ENCODE measurements around the gene FDXACB1.

DNA sequence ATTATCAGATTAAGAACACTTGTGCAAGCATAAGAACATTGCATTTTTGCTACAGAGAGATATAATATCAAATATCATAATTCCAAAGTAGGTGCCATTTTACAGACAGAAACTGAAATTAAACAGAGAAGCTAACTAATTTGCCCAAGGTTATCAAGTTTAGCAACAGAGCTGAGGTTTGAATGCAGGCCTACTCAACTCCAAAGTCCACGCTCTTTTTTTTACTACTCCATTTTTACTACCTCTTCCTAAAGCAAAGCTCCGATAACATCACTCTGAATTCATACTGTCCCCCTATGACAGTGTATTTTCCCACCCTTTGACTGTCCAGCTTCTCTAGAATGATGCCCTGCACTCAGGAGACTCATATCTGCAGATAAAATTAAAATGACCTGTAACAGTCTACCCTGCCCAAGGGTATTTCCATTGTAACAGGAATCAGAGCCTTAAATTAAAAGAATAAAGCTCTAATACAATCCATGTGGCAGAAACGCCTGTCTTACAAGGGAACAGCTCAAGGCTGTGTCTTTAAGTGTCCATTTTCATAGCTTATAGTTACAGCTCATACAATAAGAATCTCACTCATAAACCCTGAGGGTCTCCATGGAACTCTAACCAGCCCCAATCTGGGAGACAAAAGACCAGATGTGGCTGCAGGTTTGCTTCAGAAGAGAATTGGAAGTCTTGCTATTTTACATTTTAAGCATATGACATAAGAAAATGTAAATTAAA is 44.4 kb downstream of the FDXACB1 start:
- TF ChIP-seq, protein P1, sequence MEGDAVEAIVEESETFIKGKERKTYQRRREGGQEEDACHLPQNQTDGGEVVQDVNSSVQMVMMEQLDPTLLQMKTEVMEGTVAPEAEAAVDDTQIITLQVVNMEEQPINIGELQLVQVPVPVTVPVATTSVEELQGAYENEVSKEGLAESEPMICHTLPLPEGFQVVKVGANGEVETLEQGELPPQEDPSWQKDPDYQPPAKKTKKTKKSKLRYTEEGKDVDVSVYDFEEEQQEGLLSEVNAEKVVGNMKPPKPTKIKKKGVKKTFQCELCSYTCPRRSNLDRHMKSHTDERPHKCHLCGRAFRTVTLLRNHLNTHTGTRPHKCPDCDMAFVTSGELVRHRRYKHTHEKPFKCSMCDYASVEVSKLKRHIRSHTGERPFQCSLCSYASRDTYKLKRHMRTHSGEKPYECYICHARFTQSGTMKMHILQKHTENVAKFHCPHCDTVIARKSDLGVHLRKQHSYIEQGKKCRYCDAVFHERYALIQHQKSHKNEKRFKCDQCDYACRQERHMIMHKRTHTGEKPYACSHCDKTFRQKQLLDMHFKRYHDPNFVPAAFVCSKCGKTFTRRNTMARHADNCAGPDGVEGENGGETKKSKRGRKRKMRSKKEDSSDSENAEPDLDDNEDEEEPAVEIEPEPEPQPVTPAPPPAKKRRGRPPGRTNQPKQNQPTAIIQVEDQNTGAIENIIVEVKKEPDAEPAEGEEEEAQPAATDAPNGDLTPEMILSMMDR (IDR thresholded peaks at IDR 0.05), result no peak
- no peak for TF ChIP-seq EP300 (IDR thresholded peaks at IDR 0.05)

Measured in suprapubic skin (tissue), 3 donors.